Measurements from ENCODE around the gene ANKRD44. TPM values are rescaled to one million over a fixed set of nuclear protein-coding genes. Genes with fewer than 3 reads are reported as not detected.

ANKRD44 gene
- total RNA-seq, 2 experiments from 2014 or later, result 223 to 283 TPM

DNA sequence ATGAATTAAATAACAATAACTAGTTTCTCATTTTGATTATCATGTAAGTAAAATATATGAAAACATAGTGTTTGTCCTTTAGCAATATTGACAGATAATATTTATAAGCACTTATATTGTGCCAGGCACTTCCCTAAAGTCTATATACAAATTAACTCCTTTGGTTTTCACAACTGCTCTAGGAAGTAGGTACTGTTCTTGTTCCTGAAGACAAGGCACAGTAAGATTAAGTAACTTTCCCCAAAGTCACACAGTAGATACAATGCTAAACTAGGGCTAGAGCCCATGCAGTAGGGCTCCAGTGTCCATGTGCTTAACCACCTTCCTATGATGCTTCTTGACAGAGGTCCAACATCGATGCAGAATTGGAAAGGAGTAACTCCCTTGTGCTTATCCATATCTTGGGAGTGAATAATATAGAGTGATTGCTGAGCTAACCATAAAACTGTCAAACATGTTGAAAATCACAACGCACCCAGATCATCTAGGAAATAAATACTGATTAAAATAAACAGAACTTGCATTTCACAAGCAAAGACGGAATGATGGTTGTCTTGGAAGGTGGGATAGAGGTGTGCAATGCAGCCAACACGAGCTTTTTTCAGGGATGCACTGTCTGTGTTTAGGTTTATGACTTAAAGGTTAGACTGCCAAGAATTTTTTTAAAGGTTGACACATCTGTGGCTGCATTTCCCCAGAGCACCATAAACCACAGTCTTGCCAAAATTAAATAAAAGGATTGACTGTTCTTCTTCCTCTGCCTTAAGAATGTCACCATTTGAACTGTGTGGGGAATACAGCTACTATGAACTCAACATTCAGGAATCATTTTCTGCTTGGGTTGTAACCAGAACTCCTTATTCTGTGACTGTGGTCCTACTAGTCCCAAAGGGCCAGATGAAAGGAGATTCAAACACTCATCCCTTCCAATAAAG lies 80.8 kb downstream of the ANKRD44 start:
- Mint-ChIP-seq H3K36me3 (ENCODE audit: low read depth) (peaks cover 46% of the 10 kb centered on the region), H3K4me3 (no peak overlapping the region), H3K4me1 (peaks cover 75% of the 10 kb centered on the region), H3K9me3 (no peaks in the 10 kb centered on the region), H3K27me3 (no peaks in the 10 kb centered on the region), H3K27ac (no peak overlapping the region)
- CTCF ChIA-PET, result interaction anchor here (0.7 to 1.1 kb wide), 3 partner anchors 11 to 115 kb away, joined by 3 read pairs; no protein-coding TSS in a partner anchor
- no peak for DNase-seq
- POLR2A ChIA-PET, result interaction anchor here (0.6 kb wide), 1 partner anchor 24 kb away, joined by 3 read pairs; no protein-coding TSS in a partner anchor

DNA sequence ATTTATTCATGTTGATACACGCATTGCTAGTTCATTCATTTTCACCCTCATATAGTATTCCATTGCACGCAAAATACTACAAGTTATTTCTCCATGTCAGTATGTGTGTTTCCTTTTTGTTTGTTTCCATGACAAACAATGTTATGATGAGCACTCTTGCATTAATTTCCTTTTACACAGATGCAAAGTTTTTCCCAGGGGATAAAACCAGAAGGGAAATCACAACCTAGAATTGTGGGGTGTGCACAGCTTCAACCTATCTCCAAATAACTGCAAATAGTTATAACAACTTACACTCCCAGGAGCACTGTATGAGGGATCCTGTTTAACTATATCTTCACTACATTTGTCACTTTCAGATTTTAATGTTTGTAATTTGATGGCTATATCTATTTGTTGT lies 87.1 kb downstream of the ANKRD44 start:
- DNase-seq, result no peak
- ChIA-PET CTCF (no interaction called here), POLR2A (no interaction called here)
- Mint-ChIP-seq H3K4me3 (no peak overlapping the region), H3K27ac (no peak overlapping the region), H3K4me1 (peaks cover 65% of the 10 kb centered on the region), H3K27me3 (no peaks in the 10 kb centered on the region), H3K9me3 (no peaks in the 10 kb centered on the region), H3K36me3 (ENCODE audit: low read depth) (peaks cover 35% of the 10 kb centered on the region)

DNA sequence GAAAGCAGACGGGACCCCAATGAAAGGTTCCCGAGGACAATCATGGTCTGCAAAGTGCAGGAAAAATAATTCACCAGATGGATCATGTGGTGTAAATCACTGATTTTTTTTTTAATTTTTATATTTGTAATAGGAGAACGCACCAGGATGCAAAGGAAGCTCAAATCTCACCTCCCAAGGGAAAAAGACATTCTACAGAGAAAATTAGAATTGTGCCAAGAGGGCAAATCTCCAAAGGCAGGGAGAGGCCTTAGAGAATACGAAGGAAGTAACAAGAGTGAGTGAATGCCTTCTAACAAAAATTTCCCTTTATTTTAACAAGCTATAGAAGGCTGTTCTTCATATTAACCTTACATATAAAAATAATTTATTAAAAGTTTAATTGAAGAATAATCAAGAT lies 90.9 kb downstream of the ANKRD44 start:
- Mint-ChIP-seq H3K36me3 (ENCODE audit: low read depth) (peaks cover 41% of the 10 kb centered on the region), H3K27ac (no peak overlapping the region), H3K4me3 (no peak overlapping the region), H3K4me1 (peaks cover 78% of the 10 kb centered on the region), H3K9me3 (no peaks in the 10 kb centered on the region), H3K27me3 (no peaks in the 10 kb centered on the region)
- POLR2A ChIA-PET, result no interaction called here
- no peak for DNase-seq
- CTCF ChIA-PET, result interaction anchor here (0.7 to 1.0 kb wide), 5 partner anchors 8 to 21 kb away, joined by 3 to 4 read pairs (median 3); no protein-coding TSS in a partner anchor

- no peak overlapping the region for H3K4me3 Mint-ChIP-seq
Observed at GRCh38 chr2:197217541-197217940, 93.0 kb downstream of the ANKRD44 start.

DNA sequence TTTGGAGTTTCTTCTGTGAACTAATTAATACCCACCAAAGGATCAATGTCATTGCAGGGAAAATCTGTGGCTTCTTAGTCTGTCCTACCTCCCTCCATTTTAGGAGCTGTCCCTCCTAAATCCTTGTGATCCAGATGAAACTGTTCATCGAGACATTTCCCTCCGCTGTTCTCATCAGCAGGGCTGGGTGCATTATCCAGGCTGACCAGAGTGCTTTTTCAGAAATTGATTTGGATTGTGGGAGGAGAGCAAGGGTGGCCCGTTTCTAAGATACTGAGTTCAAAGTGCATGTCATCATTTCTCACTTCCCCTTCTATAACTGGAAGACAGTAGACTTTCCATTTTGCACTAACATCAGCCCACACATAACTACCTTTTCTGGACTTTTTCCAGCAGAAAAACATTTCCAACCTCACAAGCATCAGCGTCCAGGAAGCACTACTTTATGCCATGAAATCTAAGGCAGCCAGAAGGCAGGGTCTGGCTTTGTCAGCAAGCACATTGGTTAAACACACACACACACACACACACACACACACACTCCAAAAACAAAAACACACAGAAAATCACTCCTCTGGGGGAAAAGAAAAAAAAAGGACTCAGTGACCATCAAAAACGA lies 94.1 kb downstream of the ANKRD44 start:
- Mint-ChIP-seq H3K9me3 (no peaks in the 10 kb centered on the region), H3K4me3 (peak overlapping the region; percentile 23), H3K36me3 (ENCODE audit: low read depth) (peaks cover 36% of the 10 kb centered on the region), H3K27me3 (no peaks in the 10 kb centered on the region), H3K27ac (peak overlapping the region; percentile 79), H3K4me1 (peaks cover 85% of the 10 kb centered on the region)
- DNase-seq, result no peak
- CTCF ChIA-PET, result interaction anchor here (0.9 to 1.8 kb wide), 4 partner anchors 10 to 13 kb away, joined by 3 to 5 read pairs (median 4); no protein-coding TSS in a partner anchor
- POLR2A ChIA-PET, result interaction anchor here (0.6 kb wide), 1 partner anchor 226 kb away, joined by 3 read pairs; no protein-coding TSS in a partner anchor

More at GRCh38 chr2:197217541-197217940, 93.0 kb downstream of the ANKRD44 start:
- H3K27me3 Mint-ChIP-seq, result no peaks in the 10 kb centered on the region
- no peaks in the 10 kb centered on the region for H3K9me3 Mint-ChIP-seq
- ChIA-PET CTCF (interaction anchor here (1.5 to 1.8 kb wide), 3 partner anchors 9 to 12 kb away, joined by 3 to 5 read pairs (median 4); no protein-coding TSS in a partner anchor), POLR2A (no interaction called here)
- DNase-seq, result no peak
- peaks cover 33% of the 10 kb centered on the region for H3K36me3 Mint-ChIP-seq (ENCODE audit: low read depth)
- H3K4me1 Mint-ChIP-seq, result peaks cover 85% of the 10 kb centered on the region
- peak overlapping the region; percentile 79 for H3K27ac Mint-ChIP-seq

DNA sequence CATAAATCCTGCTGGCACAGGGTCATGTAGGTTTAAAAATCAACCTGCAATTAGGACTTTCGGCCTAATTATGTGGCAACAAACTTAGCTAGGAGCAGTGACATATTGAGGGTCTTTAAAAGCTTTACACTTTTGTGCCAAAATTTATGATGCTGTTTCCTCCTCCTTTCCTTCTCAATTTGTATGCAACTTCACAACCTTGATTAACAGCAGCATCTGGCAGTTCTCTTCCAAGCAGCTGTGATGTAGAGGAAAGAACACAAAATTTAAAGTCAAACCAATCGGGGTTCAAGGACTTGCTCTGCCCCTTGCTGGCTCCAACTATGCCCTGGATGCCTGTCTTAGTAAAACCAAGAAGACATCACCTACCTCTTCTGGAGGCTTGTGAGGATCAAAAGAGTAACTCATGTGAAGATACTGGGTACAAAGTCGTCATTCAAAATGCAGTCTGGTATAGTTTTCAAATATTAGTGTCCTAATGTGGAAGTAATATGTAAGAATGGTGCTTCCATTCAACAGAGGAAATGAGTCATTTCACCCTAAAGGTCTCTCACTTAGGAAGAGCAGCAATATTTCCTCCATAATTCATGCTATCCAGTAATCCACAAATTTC lies 94.7 kb downstream of the ANKRD44 start:
- Mint-ChIP-seq H3K9me3 (no peaks in the 10 kb centered on the region), H3K27me3 (no peaks in the 10 kb centered on the region), H3K36me3 (ENCODE audit: low read depth) (peaks cover 43% of the 10 kb centered on the region)

GRCh38 chr2:197212344-197213262 lies 98.0 kb downstream of the ANKRD44 start:
- ChIA-PET POLR2A (interaction anchor here (0.7 kb wide), 1 partner anchor 28 kb away, joined by 3 read pairs; no protein-coding TSS in a partner anchor), CTCF (interaction anchor here (0.9 to 2.4 kb wide), 3 partner anchors 7 to 43 kb away, joined by 3 to 13 read pairs (median 3); no protein-coding TSS in a partner anchor)
- no peaks in the 10 kb centered on the region for H3K9me3 Mint-ChIP-seq
- peak; percentile 54 for DNase-seq
- H3K4me1 Mint-ChIP-seq, result peaks cover 98% of the 10 kb centered on the region
- peak overlapping the region; percentile 56 for H3K4me3 Mint-ChIP-seq
- H3K27me3 Mint-ChIP-seq, result no peaks in the 10 kb centered on the region
- H3K27ac Mint-ChIP-seq, result peak overlapping the region; percentile 89
- H3K36me3 Mint-ChIP-seq (ENCODE audit: low read depth), result peaks cover 53% of the 10 kb centered on the region

More for the DNA sequence above, 94.7 kb downstream of the ANKRD44 start:
- CTCF ChIA-PET, result interaction anchor here (0.9 to 1.0 kb wide), 2 partner anchors 10 to 13 kb away, joined by 3 to 5 read pairs; no protein-coding TSS in a partner anchor
- Mint-ChIP-seq H3K4me3 (peak overlapping the region; percentile 18), H3K4me1 (peaks cover 90% of the 10 kb centered on the region), H3K27ac (peak overlapping the region; percentile 79)
- POLR2A ChIA-PET, result no interaction called here
- DNase-seq, result no peak

DNA sequence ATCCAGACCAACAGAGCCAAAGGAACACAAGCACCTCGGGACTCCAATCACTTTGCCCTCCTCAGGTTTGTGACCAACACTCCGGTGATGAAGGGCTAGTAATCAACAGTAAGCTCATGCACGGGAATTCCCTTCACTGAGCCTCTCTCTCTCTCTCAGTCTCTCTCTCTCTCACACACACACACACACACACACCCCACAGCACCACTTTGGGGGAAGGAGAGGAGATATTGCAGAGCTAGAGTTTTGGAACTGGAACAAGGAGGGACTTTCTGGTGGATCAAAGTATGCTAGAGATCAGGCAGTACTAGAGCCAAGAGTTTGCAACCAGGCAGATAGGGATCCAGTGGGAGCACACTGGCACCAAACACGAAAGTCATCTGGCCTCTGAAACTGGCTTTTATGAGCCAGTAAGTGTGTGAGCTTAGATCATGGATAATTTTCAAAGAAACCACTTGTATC lies 98.7 kb downstream of the ANKRD44 start:
- Mint-ChIP-seq H3K27ac (peak overlapping the region; percentile 89), H3K36me3 (ENCODE audit: low read depth) (peaks cover 60% of the 10 kb centered on the region), H3K4me1 (peaks cover 98% of the 10 kb centered on the region), H3K27me3 (no peaks in the 10 kb centered on the region), H3K4me3 (peak overlapping the region; percentile 23), H3K9me3 (no peaks in the 10 kb centered on the region)
- DNase-seq, result no peak
- ChIA-PET CTCF (interaction anchor here (0.9 to 2.4 kb wide), 2 partner anchors 24 to 44 kb away, joined by 3 to 13 read pairs; no protein-coding TSS in a partner anchor), POLR2A (interaction anchor here (0.7 kb wide), 1 partner anchor 28 kb away, joined by 3 read pairs; no protein-coding TSS in a partner anchor)

- CTCF ChIA-PET, result interaction anchor here (0.7 to 2.9 kb wide), 5 partner anchors 11 to 95 kb away, joined by 3 to 16 read pairs (median 4); no protein-coding TSS in a partner anchor
- Mint-ChIP-seq H3K4me3 (peak overlapping the region; percentile 50), H3K27me3 (no peaks in the 10 kb centered on the region), H3K36me3 (ENCODE audit: low read depth) (peaks cover 62% of the 10 kb centered on the region), H3K9me3 (no peaks in the 10 kb centered on the region), H3K27ac (peak overlapping the region; percentile 89), H3K4me1 (peaks cover 98% of the 10 kb centered on the region)
- POLR2A ChIA-PET, result interaction anchor here (0.8 kb wide), 1 partner anchor 30 kb away, joined by 14 read pairs; no protein-coding TSS in a partner anchor
- DNase-seq, result no peak
Observed at GRCh38 chr2:197210430-197210829, 100.2 kb downstream of the ANKRD44 start.

DNA sequence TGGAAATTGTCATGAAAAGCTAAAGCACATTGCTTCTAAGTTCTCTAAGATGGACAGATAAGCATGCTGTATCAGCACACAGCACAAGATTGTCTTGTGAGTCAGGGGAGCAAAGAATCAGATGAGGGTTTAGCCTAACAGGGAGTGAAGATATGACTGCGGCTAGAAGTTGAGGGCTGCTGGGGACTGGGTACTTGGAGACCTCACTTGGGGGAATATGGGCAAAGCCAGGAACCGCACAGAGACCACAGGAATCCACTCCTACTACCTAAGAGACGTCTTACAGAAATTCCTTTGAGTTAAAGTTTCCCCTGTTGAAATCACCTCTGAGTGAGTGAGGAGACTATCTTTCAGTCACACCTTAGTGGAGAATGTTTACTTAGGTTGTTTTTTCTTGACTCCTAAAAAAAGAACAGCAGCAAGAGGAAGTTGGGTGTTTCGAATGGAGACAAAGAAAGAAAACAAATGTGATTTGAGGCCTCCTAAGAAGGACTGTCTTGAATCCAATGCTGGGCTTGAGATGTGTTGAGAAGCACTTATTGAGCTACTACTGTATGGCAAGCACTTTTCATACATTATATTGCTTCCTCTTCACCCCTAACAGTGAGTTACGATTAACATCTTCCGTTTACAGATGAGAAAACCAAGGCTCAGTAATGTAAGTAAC lies 100.7 kb downstream of the ANKRD44 start:
- Mint-ChIP-seq H3K4me3 (peak overlapping the region; percentile 50), H3K27me3 (no peaks in the 10 kb centered on the region), H3K36me3 (ENCODE audit: low read depth) (peaks cover 60% of the 10 kb centered on the region), H3K4me1 (peaks cover 98% of the 10 kb centered on the region), H3K9me3 (no peaks in the 10 kb centered on the region), H3K27ac (peak overlapping the region; percentile 89)
- ChIA-PET POLR2A (interaction anchor here (0.8 kb wide), 1 partner anchor 30 kb away, joined by 14 read pairs; no protein-coding TSS in a partner anchor), CTCF (interaction anchor here (0.7 to 2.9 kb wide), 7 partner anchors 10 to 95 kb away, joined by 3 to 16 read pairs (median 4); no protein-coding TSS in a partner anchor)
- peak; percentile 49 for DNase-seq

DNA sequence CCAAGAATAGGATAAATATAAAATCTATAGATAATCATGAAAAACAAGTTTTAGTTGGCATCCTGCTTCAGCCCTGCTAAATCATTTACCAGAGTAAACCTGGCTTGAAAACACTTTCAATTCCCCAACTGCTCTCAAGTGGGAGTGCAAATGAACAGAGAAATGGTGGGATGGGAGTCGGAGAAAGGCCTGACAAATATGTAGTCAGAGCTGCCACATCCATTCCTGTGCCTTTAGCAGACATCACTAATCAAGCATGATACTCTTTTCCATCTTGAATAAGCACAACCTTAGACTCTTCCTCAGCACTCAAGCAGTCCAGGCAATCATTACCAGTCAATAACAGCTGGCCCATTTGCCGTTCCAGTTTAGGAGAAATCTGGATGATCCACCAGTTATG lies 101.3 kb downstream of the ANKRD44 start:
- Mint-ChIP-seq H3K36me3 (ENCODE audit: low read depth) (peaks cover 61% of the 10 kb centered on the region), H3K4me1 (peaks cover 98% of the 10 kb centered on the region), H3K9me3 (no peaks in the 10 kb centered on the region), H3K27ac (peak overlapping the region; percentile 89), H3K4me3 (peak overlapping the region; percentile 50), H3K27me3 (no peaks in the 10 kb centered on the region)
- DNase-seq, result no peak
- ChIA-PET CTCF (interaction anchor here (0.8 to 2.9 kb wide), 4 partner anchors 10 to 98 kb away, joined by 3 to 16 read pairs (median 4); no protein-coding TSS in a partner anchor), POLR2A (interaction anchor here (0.6 kb wide), 1 partner anchor 56 kb away, joined by 9 read pairs; no protein-coding TSS in a partner anchor)

Measured in activated CD4-positive, alpha-beta T cell treated with anti-CD3 and anti-CD28 coated beads, Interleukin-2, amount 10 ng/mL, durations not matched to agents 7 days and 5 days (primary cell).